Keratinocyte (primary cell): ENCODE results near the gene KIF16B. TPM values are rescaled to one million over a fixed set of nuclear protein-coding genes. Genes with fewer than 3 reads are reported as not detected.

Experiments
- DNase-seq: peaks from one replicate; pipeline ENCODE4 v3.0.0-alpha.2; 2011; ENCODE audit warnings: low read depth, missing footprints, low spot score
- FAIRE-seq: peaks from 2 replicates; lab custom pipeline; 2011; peaks lifted over from hg19 to GRCh38; lab: Jason Lieb, UNC
- H2AFZ ChIP-seq: 2 replicates; pipeline ENCODE4 v1.6.0; 2012; ENCODE audit warnings: low read length, control low read depth, inconsistent platforms; ENCODE audit not compliant: control insufficient read depth
- H3K27ac ChIP-seq: 2 replicates; pipeline ENCODE4 v1.5.1; 2011; ENCODE audit warnings: low read length; ENCODE audit not compliant: control insufficient read depth, insufficient read depth
- H3K27me3 ChIP-seq: 3 replicates; pipeline ENCODE4 v1.6.0; 2011; ENCODE audit warnings: low read length; ENCODE audit not compliant: control insufficient read depth, insufficient read depth; ENCODE audit errors: extremely low read depth
- H3K36me3 ChIP-seq, 2 experiments: 2 replicates in 1 of 2; 3 replicates in 1 of 2; pipeline ENCODE4 v1.5.1; 2011; ENCODE audit warnings: low read length in 2 of 2, mild to moderate bottlenecking in 1 of 2; ENCODE audit not compliant: control insufficient read depth in 2 of 2, insufficient read depth in 2 of 2; ENCODE audit errors: extremely low read depth in 1 of 2
- H3K4me1 ChIP-seq: 3 replicates; pipeline ENCODE4 v1.5.1; 2011; ENCODE audit warnings: low read length; ENCODE audit not compliant: control insufficient read depth, insufficient read depth; ENCODE audit errors: extremely low read depth
- H3K4me2 ChIP-seq: 3 replicates; pipeline ENCODE4 v1.6.0; 2011; ENCODE audit warnings: low read depth, low read length; ENCODE audit not compliant: control insufficient read depth, insufficient read depth; ENCODE audit errors: extremely low read depth
- H3K4me3 ChIP-seq, 3 experiments: fragments of 200-600 bp in 1 of 3; sonication (generic) in 1 of 3; 2 replicates in 2 of 3; 3 replicates in 1 of 3; pipeline ENCODE4 v1.5.1; 2011 to 2016; ENCODE audit warnings: low read length in 3 of 3, mild to moderate bottlenecking in 3 of 3, control low read depth in 2 of 3, inconsistent platforms in 1 of 3, low read depth in 1 of 3, mixed read lengths in 1 of 3, mixed run types in 1 of 3, moderate library complexity in 1 of 3; ENCODE audit not compliant: control insufficient read depth in 2 of 3, insufficient read depth in 2 of 3; ENCODE audit errors: extremely low read depth in 1 of 3
- H3K79me2 ChIP-seq: 2 replicates; pipeline ENCODE4 v1.6.0; 2012; ENCODE audit warnings: low read length; ENCODE audit not compliant: control insufficient read depth, insufficient read depth
- H3K9ac ChIP-seq: 3 replicates; pipeline ENCODE4 v1.6.0; 2011; ENCODE audit warnings: low read length; ENCODE audit not compliant: control insufficient read depth, insufficient read depth; ENCODE audit errors: extremely low read depth
- H3K9me1 ChIP-seq: 3 replicates; pipeline ENCODE4 v1.6.0; 2011; ENCODE audit warnings: low read length; ENCODE audit not compliant: control insufficient read depth, insufficient read depth; ENCODE audit errors: extremely low read depth
- H3K9me3 ChIP-seq: 2 replicates; pipeline ENCODE4 v1.5.1; 2012; ENCODE audit warnings: low read depth, low read length; ENCODE audit not compliant: control insufficient read depth
- H4K20me1 ChIP-seq: 3 replicates; pipeline ENCODE4 v1.6.0; 2011; ENCODE audit warnings: low read length; ENCODE audit not compliant: control insufficient read depth, insufficient read depth; ENCODE audit errors: extremely low read depth
- CTCF ChIP-seq, 3 experiments: IDR thresholded peaks in 1 of 3; conservative IDR thresholded peaks in 1 of 3; optimal IDR thresholded peaks in 1 of 3; 2 replicates in 2 of 3; 3 replicates in 1 of 3; pipeline versions ENCODE3 to v1.5.1; 2011; ENCODE audit warnings: low read length in 3 of 3, mild to moderate bottlenecking in 3 of 3, moderate library complexity in 2 of 3, control low read depth in 1 of 3, inconsistent platforms in 1 of 3; ENCODE audit not compliant: insufficient read depth in 2 of 3; ENCODE audit errors: extremely low read depth in 1 of 3
- EZH2 ChIP-seq: IDR thresholded peaks from one replicate; pipeline ENCODE4 v1.6.1; 2012; ENCODE audit warnings: inconsistent platforms, mild to moderate bottlenecking, low read length, moderate library complexity
- dilution Hi-C: fragments of 300-500 bp; cut with MboI; formaldehyde crosslinking; loops from one replicate; pipeline ENCODE4 v1.7.0; 2020; ENCODE audit warnings: low sequenced_read_pairs; ENCODE audit not compliant: extremely low pct_ligation_motif_present
- polyA plus RNA-seq, 5 experiments: library from polyadenylated mRNA; depleted of rRNA in 3 of 5; stranded (reverse) in 3 of 5; stranded (forward) in 1 of 5; unstranded in 1 of 5; fragments of >200 nt; gene quantifications; 1 replicate in 1 of 5; 2 replicates in 3 of 5; 3 replicates in 1 of 5; pipeline versions ENCODE4 v1.2.1 to v1.2.3, GENCODE V29; 2011 to 2012; ENCODE audit warnings: missing spikeins in 2 of 5, low read depth in 1 of 5, low replicate concordance in 1 of 5

The KIF16B gene
- polyA plus RNA-seq, 1 donor (not counting 4 experiments of a cell fraction or from before 2014, with no cell fraction given) = 16.1 TPM

- H3K4me2 ChIP-seq = no peak overlapping the region
- no peaks in the 10 kb centered on the region for H4K20me1 ChIP-seq
- H3K9me1 ChIP-seq = no peaks in the 10 kb centered on the region
- H3K79me2 ChIP-seq = no peaks in the 10 kb centered on the region
- no peak overlapping the region for H3K27ac ChIP-seq
- DNase-seq = no peak
- H3K4me3 ChIP-seq = no peak overlapping the region
- no peaks in the 10 kb centered on the region for H3K4me1 ChIP-seq
- no peak overlapping the region for H2AFZ ChIP-seq
- dilution Hi-C loops = no loop called here
- H3K9ac ChIP-seq = no peak overlapping the region
- H3K27me3 ChIP-seq = no peaks in the 10 kb centered on the region
- TF ChIP-seq CTCF (optimal IDR thresholded peaks at IDR 0.05 in 1 of 3, IDR thresholded peaks at IDR 0.05 in 1 of 3, conservative IDR thresholded peaks at IDR 0.05 in 1 of 3; ENCODE audit: extremely low read depth in 1 of 3, insufficient read depth in 2 of 3, low read length in 3 of 3) = no peak
- no peak for TF ChIP-seq EZH2
- no peaks in the 10 kb centered on the region for H3K9me3 ChIP-seq
- no peaks in the 10 kb centered on the region for H3K36me3 ChIP-seq
- no peak for FAIRE-seq
Observed at GRCh38 chr20:16267526-16267925, 305.7 kb downstream of the KIF16B start.

- no peak overlapping the region for H3K4me3 ChIP-seq
- no peaks in the 10 kb centered on the region for H4K20me1 ChIP-seq
- H3K36me3 ChIP-seq = no peaks in the 10 kb centered on the region
- no peak overlapping the region for H3K27ac ChIP-seq
- H3K9me3 ChIP-seq = no peaks in the 10 kb centered on the region
- H3K9ac ChIP-seq = no peak overlapping the region
- H3K4me1 ChIP-seq = no peaks in the 10 kb centered on the region
- H3K27me3 ChIP-seq = no peaks in the 10 kb centered on the region
- TF ChIP-seq EZH2 (no peak), CTCF (optimal IDR thresholded peaks at IDR 0.05 in 1 of 3, IDR thresholded peaks at IDR 0.05 in 1 of 3, conservative IDR thresholded peaks at IDR 0.05 in 1 of 3; ENCODE audit: extremely low read depth in 1 of 3, insufficient read depth in 2 of 3, low read length in 3 of 3) (no peak)
- H3K79me2 ChIP-seq = no peaks in the 10 kb centered on the region
- FAIRE-seq (no peak), DNase-seq (no peak)
- H3K9me1 ChIP-seq = no peaks in the 10 kb centered on the region
- no peak overlapping the region for H2AFZ ChIP-seq
- dilution Hi-C loops = no loop called here
- no peak overlapping the region for H3K4me2 ChIP-seq
Observed at GRCh38 chr20:16265334-16265733, 307.9 kb downstream of the KIF16B start.
